ENCODE data around the gene HOMER3. TPM values are rescaled to one million over a fixed set of nuclear protein-coding genes. Genes with fewer than 3 reads are reported as not detected.
A peak's percentile ranks its signal among the peaks of the same experiment; 100 is the strongest.

Gene HOMER3
- total and polyA plus RNA-seq, 4 experiments from 2014 or later: 2.1 to 2.7 (median 2.5) TPM

- Histone ChIP-seq H3K9me3 (ENCODE audit: control insufficient read depth in 1 of 2, low read length in 2 of 2) (no peaks in the 10 kb centered on the region), H3K36me3 (ENCODE audit: insufficient read depth, low read length) (peaks cover 7% of the 10 kb centered on the region), H3K4me1 (ENCODE audit: insufficient read depth, low read length) (peaks cover 7% of the 10 kb centered on the region), H3K27me3 (ENCODE audit: insufficient read depth, low read length) (no peaks in the 10 kb centered on the region), H3K27ac (ENCODE audit: low read depth, low read length) (no peak overlapping the region), H3K4me3 (ENCODE audit: low read length in 2 of 2) (no peak overlapping the region)
- Mint-ChIP-seq H3K27ac (peak overlapping the region in 1 of 7 donors; percentile 26), H3K4me1 (peaks cover 7 to 17% (median 11%) of the 10 kb centered on the region in 4 donors), H3K36me3 (peaks cover 2 to 13% of the 10 kb centered on the region in 2 donors), H3K27me3 (peaks cover 15 to 17% of the 10 kb centered on the region in 2 donors), H3K4me3 (peak overlapping the region; percentile 47 to 79 (median 64)), H3K9me3 (peaks cover 0 to 1% (median 0%) of the 10 kb centered on the region in 8 donors)
- intact Hi-C loops (cut with micrococcal nuclease): no loop called here
- ChIA-PET CTCF (ENCODE audit: partially characterized antibody) (no interaction called here), POLR2A (ENCODE audit: partially characterized antibody) (no interaction called here)
- DNase-seq: peak in 1 of 5 donors; percentile 40
Observed at GRCh38 chr19:18896421-18896841, 44.6 kb downstream of the HOMER3 start.

DNA sequence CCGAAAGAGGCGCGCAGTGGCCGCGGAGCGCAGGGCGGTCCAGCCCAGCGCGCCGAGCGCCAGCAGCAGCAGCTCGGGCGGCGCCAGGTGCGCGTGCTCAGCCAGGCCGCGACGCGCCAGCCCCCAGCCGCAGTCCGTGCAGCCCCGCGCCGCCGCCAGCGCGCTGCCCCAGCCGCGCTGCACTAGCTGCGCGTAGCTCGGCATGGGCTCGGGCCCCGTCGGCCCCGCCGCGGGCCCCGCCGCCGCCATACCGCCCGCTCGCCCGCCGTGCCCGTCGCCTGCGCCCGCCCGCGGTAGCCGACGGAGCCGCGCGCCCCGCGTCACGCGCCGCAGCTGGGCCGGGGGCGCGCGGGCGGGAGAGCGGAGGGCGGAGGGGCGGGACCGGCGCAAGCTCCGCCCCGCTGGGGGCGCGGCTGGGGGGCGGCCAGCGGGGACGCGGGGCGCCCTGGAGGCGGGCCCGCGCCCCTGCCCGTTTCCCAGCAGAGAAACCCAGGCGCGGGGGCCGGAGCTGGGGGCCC is 45.1 kb downstream of the HOMER3 start, which contains the start of gene CERS1:
Gene CERS1 (minus strand): TSS at position 335 of the 518 bp plus-strand sequence. CDS start 86 bp downstream, at position 249.
- ChIA-PET POLR2A (ENCODE audit: partially characterized antibody) (no interaction called here), CTCF (ENCODE audit: partially characterized antibody) (no interaction called here)
- Mint-ChIP-seq H3K4me1 (peaks cover 7 to 17% (median 11%) of the 10 kb centered on the region in 4 donors), H3K4me3 (peak within 1 kb of the TSS; percentile 47 to 79 (median 64)), H3K27ac (peak within 1 kb of the TSS in 1 of 7 donors; percentile 26), H3K9me3 (peaks cover 0 to 1% (median 0%) of the 10 kb centered on the region in 8 donors), H3K36me3 (peaks cover 0 to 10% of the 10 kb centered on the region in 2 donors), H3K27me3 (peaks cover 15 to 17% of the 10 kb centered on the region in 2 donors)
- DNase-seq: peak in 1 of 5 donors; percentile 7
- intact Hi-C loops (cut with micrococcal nuclease): no loop called here
- H3K27ac ChIP-seq (ENCODE audit: low read depth, low read length): no peak within 1 kb of the TSS
- peaks cover 7% of the 10 kb centered on the region for H3K4me1 ChIP-seq (ENCODE audit: insufficient read depth, low read length)
- no peak within 1 kb of the TSS for H3K4me3 ChIP-seq (ENCODE audit: low read length in 2 of 2)
- H3K36me3 ChIP-seq (ENCODE audit: insufficient read depth, low read length): peaks cover 4% of the 10 kb centered on the region
- H3K27me3 ChIP-seq (ENCODE audit: insufficient read depth, low read length): no peaks in the 10 kb centered on the region
- H3K9me3 ChIP-seq (ENCODE audit: control insufficient read depth in 1 of 2, low read length in 2 of 2): no peaks in the 10 kb centered on the region

DNA sequence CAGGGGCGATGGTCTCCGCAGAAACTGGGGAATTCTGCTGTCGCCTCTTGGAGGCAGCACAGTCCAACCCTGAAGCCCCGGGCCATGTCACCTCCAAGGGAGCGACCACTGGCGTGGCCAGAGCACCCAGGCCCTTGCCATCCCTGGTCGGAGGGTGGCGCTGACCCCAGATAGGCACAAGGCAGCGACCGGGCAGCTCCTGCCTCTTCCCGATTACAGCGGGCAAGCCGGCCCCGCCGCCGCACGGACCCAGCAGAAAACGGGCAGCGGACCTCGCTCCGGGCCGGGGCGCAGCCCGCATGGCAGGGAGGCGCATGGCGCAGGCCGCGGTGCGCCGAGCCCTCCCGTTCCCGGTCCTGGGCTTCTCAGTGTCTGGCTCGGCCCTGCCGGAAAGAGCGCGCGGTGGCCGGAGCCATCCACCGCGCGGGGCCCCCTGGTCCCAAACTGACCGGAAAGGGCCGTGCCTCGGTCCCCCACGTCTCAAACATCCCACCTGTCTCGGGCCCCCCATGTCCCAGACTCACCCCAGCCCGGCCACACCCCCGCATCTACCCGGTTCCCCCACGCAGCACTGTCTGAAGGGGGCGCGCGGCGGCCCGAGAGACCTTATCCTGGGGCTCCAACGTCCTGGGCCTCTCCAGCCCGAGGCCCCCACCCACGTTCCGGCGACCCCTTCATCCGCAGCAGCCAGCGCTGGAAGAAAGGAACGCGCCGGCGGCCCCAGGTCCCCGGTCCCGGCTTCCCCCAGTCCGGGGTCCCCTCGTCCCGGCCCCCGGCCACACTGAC is 45.8 kb downstream of the HOMER3 start:
- no peak overlapping the region for H3K27ac Mint-ChIP-seq
- Histone ChIP-seq H3K36me3 (ENCODE audit: insufficient read depth, low read length) (no peaks in the 10 kb centered on the region), H3K4me1 (ENCODE audit: insufficient read depth, low read length) (peaks cover 7% of the 10 kb centered on the region), H3K27me3 (ENCODE audit: insufficient read depth, low read length) (no peaks in the 10 kb centered on the region), H3K4me3 (ENCODE audit: low read length in 2 of 2) (no peak overlapping the region), H3K9me3 (ENCODE audit: control insufficient read depth in 1 of 2, low read length in 2 of 2) (no peaks in the 10 kb centered on the region), H3K27ac (ENCODE audit: low read depth, low read length) (no peak overlapping the region)
- H3K9me3 Mint-ChIP-seq: peaks cover 0 to 1% (median 0%) of the 10 kb centered on the region in 8 donors
- CTCF ChIA-PET (ENCODE audit: partially characterized antibody): no interaction called here
- POLR2A ChIA-PET (ENCODE audit: partially characterized antibody): no interaction called here
- peak overlapping the region in 3 of 8 donors; percentile 41 to 63 (median 52) for H3K4me3 Mint-ChIP-seq
- H3K36me3 Mint-ChIP-seq: peaks cover 0 to 7% of the 10 kb centered on the region in 2 donors
- peak in 1 of 5 donors; percentile 19 for DNase-seq
- intact Hi-C loops (cut with micrococcal nuclease): no loop called here
- peaks cover 7 to 17% (median 11%) of the 10 kb centered on the region in 4 donors for H3K4me1 Mint-ChIP-seq
- H3K27me3 Mint-ChIP-seq: peaks cover 15 to 17% of the 10 kb centered on the region in 2 donors

GRCh38 chr19:18894254-18895037 is 46.6 kb downstream of the HOMER3 start:
- no peaks in the 10 kb centered on the region for H3K36me3 ChIP-seq (ENCODE audit: insufficient read depth, low read length)
- H3K9me3 ChIP-seq (ENCODE audit: control insufficient read depth in 1 of 2, low read length in 2 of 2): no peaks in the 10 kb centered on the region
- Mint-ChIP-seq H3K36me3 (peaks cover 0 to 2% of the 10 kb centered on the region in 2 donors), H3K27me3 (peaks cover 15 to 18% of the 10 kb centered on the region in 2 donors), H3K9me3 (peaks cover 0 to 1% (median 0%) of the 10 kb centered on the region in 8 donors), H3K4me1 (peaks cover 7 to 17% (median 11%) of the 10 kb centered on the region in 4 donors), H3K27ac (no peak overlapping the region), H3K4me3 (peak overlapping the region in 1 of 8 donors; percentile 63)
- DNase-seq: peak in 1 of 5 donors; percentile 34
- no peak overlapping the region for H3K4me3 ChIP-seq (ENCODE audit: low read length in 2 of 2)
- H3K27ac ChIP-seq (ENCODE audit: low read depth, low read length): no peak overlapping the region
- CTCF ChIA-PET (ENCODE audit: partially characterized antibody): no interaction called here
- no peaks in the 10 kb centered on the region for H3K27me3 ChIP-seq (ENCODE audit: insufficient read depth, low read length)
- intact Hi-C loops (cut with micrococcal nuclease): no loop called here
- POLR2A ChIA-PET (ENCODE audit: partially characterized antibody): interaction anchor here (0.6 kb wide), 1 partner anchor 40 kb away, joined by 3 read pairs; no protein-coding TSS in a partner anchor
- peaks cover 7% of the 10 kb centered on the region for H3K4me1 ChIP-seq (ENCODE audit: insufficient read depth, low read length)

- Mint-ChIP-seq H3K4me1 (peaks cover 7 to 17% (median 11%) of the 10 kb centered on the region in 4 donors), H3K36me3 (peaks cover 0 to 2% of the 10 kb centered on the region in 2 donors), H3K27me3 (peaks cover 15 to 18% of the 10 kb centered on the region in 2 donors), H3K4me3 (no peak overlapping the region), H3K27ac (no peak overlapping the region), H3K9me3 (peaks cover 0 to 1% (median 0%) of the 10 kb centered on the region in 8 donors)
- H3K9me3 ChIP-seq (ENCODE audit: control insufficient read depth in 1 of 2, low read length in 2 of 2): no peaks in the 10 kb centered on the region
- no peak overlapping the region for H3K27ac ChIP-seq (ENCODE audit: low read depth, low read length)
- ChIA-PET CTCF (ENCODE audit: partially characterized antibody) (no interaction called here), POLR2A (ENCODE audit: partially characterized antibody) (no interaction called here)
- no peaks in the 10 kb centered on the region for H3K27me3 ChIP-seq (ENCODE audit: insufficient read depth, low read length)
- peaks cover 7% of the 10 kb centered on the region for H3K4me1 ChIP-seq (ENCODE audit: insufficient read depth, low read length)
- H3K36me3 ChIP-seq (ENCODE audit: insufficient read depth, low read length): no peaks in the 10 kb centered on the region
- intact Hi-C loops (cut with micrococcal nuclease): no loop called here
- peak in 1 of 5 donors; percentile 11 for DNase-seq
- H3K4me3 ChIP-seq (ENCODE audit: low read length in 2 of 2): no peak overlapping the region
Observed at GRCh38 chr19:18893587-18894253, 47.3 kb downstream of the HOMER3 start.

- Histone ChIP-seq H3K27me3 (ENCODE audit: insufficient read depth, low read length) (no peaks in the 10 kb centered on the region), H3K4me1 (ENCODE audit: insufficient read depth, low read length) (no peaks in the 10 kb centered on the region), H3K4me3 (ENCODE audit: low read length in 2 of 2) (no peak overlapping the region), H3K36me3 (ENCODE audit: insufficient read depth, low read length) (no peaks in the 10 kb centered on the region), H3K27ac (ENCODE audit: low read depth, low read length) (no peak overlapping the region), H3K9me3 (ENCODE audit: control insufficient read depth in 1 of 2, low read length in 2 of 2) (no peaks in the 10 kb centered on the region)
- H3K36me3 Mint-ChIP-seq: no peaks in the 10 kb centered on the region
- H3K4me3 Mint-ChIP-seq: no peak overlapping the region
- DNase-seq: peak in 1 of 5 donors; percentile 32
- peak overlapping the region in 1 of 7 donors; percentile 3 for H3K27ac Mint-ChIP-seq
- intact Hi-C loops (cut with micrococcal nuclease): no loop called here
- peaks cover 7 to 10% of the 10 kb centered on the region in 2 donors for H3K27me3 Mint-ChIP-seq
- CTCF ChIA-PET (ENCODE audit: partially characterized antibody): interaction anchor here (1.0 kb wide), 1 partner anchor 23 kb away, joined by 3 read pairs; no protein-coding TSS in a partner anchor
- H3K4me1 Mint-ChIP-seq: no peaks in the 10 kb centered on the region
- peaks cover 0 to 3% (median 0%) of the 10 kb centered on the region in 8 donors for H3K9me3 Mint-ChIP-seq
- POLR2A ChIA-PET (ENCODE audit: partially characterized antibody): no interaction called here
Observed at GRCh38 chr19:18889949-18890745, 50.9 kb downstream of the HOMER3 start.
